WTC11 (cell line): Measurements from ENCODE around the gene PPP2R1A.

ENCODE experiments used
- ATF3 ChIP-seq: sonication (generic); formaldehyde crosslinking; conservative IDR thresholded peaks from 2 replicates; pipeline ENCODE4 v1.8.1; 2022; ENCODE audit warnings: mild to moderate bottlenecking, missing genetic modification reagents
- CBFB ChIP-seq: sonication (generic); formaldehyde crosslinking; IDR thresholded peaks from 2 replicates; pipeline ENCODE4 v1.8.1; 2022; ENCODE audit warnings: mild to moderate bottlenecking, low read depth, missing genetic modification reagents
- CREB1 ChIP-seq: sonication (generic); formaldehyde crosslinking; IDR thresholded peaks from 2 replicates; pipeline ENCODE4 v1.8.0; 2023; ENCODE audit warnings: mild to moderate bottlenecking, missing genetic modification reagents
- CREM ChIP-seq: sonication (generic); formaldehyde crosslinking; IDR thresholded peaks from 2 replicates; pipeline ENCODE4 v1.8.1; 2022; ENCODE audit warnings: mild to moderate bottlenecking, missing genetic modification reagents, moderate library complexity
- CTCF ChIP-seq: fragments of 200-600 bp; IDR thresholded peaks from 2 replicates; pipeline ENCODE4 v1.8.0; 2022; ENCODE audit warnings: antibody characterized with exemption
- ESRRA ChIP-seq: sonication (generic); formaldehyde crosslinking; IDR thresholded peaks from 2 replicates; pipeline ENCODE4 v1.8.1; 2022; ENCODE audit warnings: mild to moderate bottlenecking, missing genetic modification reagents, borderline replicate concordance
- FOXJ3 ChIP-seq: sonication (generic); formaldehyde crosslinking; IDR thresholded peaks from 2 replicates; pipeline ENCODE4 v1.9.0; 2021; ENCODE audit warnings: missing genetic modification reagents, mild to moderate bottlenecking, borderline replicate concordance
- MAX ChIP-seq: sonication (generic); formaldehyde crosslinking; IDR thresholded peaks from 2 replicates; pipeline ENCODE4 v1.8.0; 2022; ENCODE audit warnings: mild to moderate bottlenecking, missing genetic modification reagents
- NR3C1 ChIP-seq: sonication (generic); formaldehyde crosslinking; conservative IDR thresholded peaks from 2 replicates; pipeline ENCODE4 v1.8.1; 2023; ENCODE audit warnings: low read depth, mild to moderate bottlenecking, missing genetic modification reagents
- OVOL2 ChIP-seq: fragments of 250-450 bp; sonication (Bioruptor Pico); IDR thresholded peaks from 2 replicates; pipeline ENCODE4 v1.9.0; 2021; ENCODE audit warnings: mild to moderate bottlenecking, borderline replicate concordance
- RORB ChIP-seq: fragments of 250-450 bp; sonication (Bioruptor Pico); IDR thresholded peaks from 2 replicates; pipeline ENCODE4 v1.9.0; 2021; ENCODE audit warnings: mild to moderate bottlenecking
- USF2 ChIP-seq: sonication (generic); formaldehyde crosslinking; IDR thresholded peaks from 2 replicates; pipeline ENCODE4 v1.8.1; 2023; ENCODE audit warnings: mild to moderate bottlenecking, missing genetic modification reagents, moderate library complexity

- TF ChIP-seq CREB1 (no peak), CREM (CRISPR knock-in tag) (no peak), CTCF (no peak), CBFB (no peak), FOXJ3 (CRISPR knock-in tag) (no peak), NR3C1 (CRISPR knock-in tag) (no peak), ESRRA (no peak), OVOL2 (CRISPR knock-in tag) (no peak), RORB (CRISPR knock-in tag) (no peak), ATF3 (CRISPR knock-in tag) (no peak), USF2 (CRISPR knock-in tag) (no peak), MAX (CRISPR knock-in tag) (no peak)
Observed at GRCh38 chr19:52214241-52214640, 24.4 kb downstream of the PPP2R1A start.
